Heart right ventricle (tissue), 16 donors: ENCODE measurements around the gene ARSI. TPM values are rescaled to one million over a fixed set of nuclear protein-coding genes. Genes with fewer than 3 reads are reported as not detected.

Experiments
- ATAC-seq, 8 donors: fragments of 200-7000 bp; cut with Tn5 transposase; one replicate each; pipeline ENCODE4 v1.9.1; 2020; ENCODE audit warnings: mild to moderate bottlenecking in 8 of 8, moderate library complexity in 8 of 8, moderate number of reproducible peaks in 1 of 8
- DNase-seq, 2 donors: peaks; one replicate each; pipeline ENCODE4 v3.0.0-alpha.2; 2020
- H3K27ac ChIP-seq, 10 donors: fragments of 200-600 bp; sonication (generic) in 2 of 10; one replicate each; pipeline versions ENCODE4 v1.5.0 to v1.8.0; 2020 to 2022; ENCODE audit warnings: mild to moderate bottlenecking in 3 of 10
- H3K27me3 ChIP-seq, 7 donors: fragments of 200-600 bp; one replicate each; pipeline ENCODE4 v1.8.0; 2021 to 2022; ENCODE audit warnings: mild to moderate bottlenecking in 2 of 7
- H3K36me3 ChIP-seq, 9 donors: fragments of 200-600 bp; sonication (generic) in 1 of 9; one replicate each; pipeline versions ENCODE4 v1.5.0 to v1.8.0; 2020 to 2022; ENCODE audit warnings: mild to moderate bottlenecking in 2 of 9
- H3K4me1 ChIP-seq, 9 donors: fragments of 200-600 bp; sonication (generic) in 1 of 9; one replicate each; pipeline versions ENCODE4 v1.5.0 to v1.8.0; 2020 to 2022; ENCODE audit warnings: mild to moderate bottlenecking in 4 of 9
- H3K4me3 ChIP-seq, 10 donors: fragments of 200-600 bp; sonication (generic) in 2 of 10; one replicate each; pipeline versions ENCODE4 v1.5.0 to v1.8.0; 2020 to 2022; ENCODE audit warnings: mild to moderate bottlenecking in 7 of 10, moderate library complexity in 2 of 10
- H3K9me3 ChIP-seq, 11 donors: fragments of 200-600 bp in 10 of 11; sonication (generic) in 2 of 11; one replicate each; pipeline versions ENCODE4 v1.5.0 to v1.8.0; 2013 to 2022; ENCODE audit warnings: mild to moderate bottlenecking in 2 of 11, control low read depth in 1 of 11, moderate library complexity in 1 of 11
- CTCF ChIP-seq, 9 donors: fragments of 200-600 bp; sonication (generic) in 2 of 9; IDR thresholded peaks; one replicate each; pipeline versions ENCODE4 v1.5.0 to v1.8.0; 2021 to 2022; ENCODE audit warnings: antibody characterized with exemption in 9 of 9, mild to moderate bottlenecking in 5 of 9, moderate library complexity in 1 of 9
- WGBS, 2 donors: extraction: QIAGEN DNeasy Blood & Tissue Kit; methylation state at CpG; one replicate each; pipeline ENCODE4 v1.1.7; 2013; ENCODE audit warnings: inconsistent platforms in 1 of 2; 5-methylcytosine and 5-hydroxymethylcytosine counted together
- intact Hi-C, 10 donors: fragments of 100-400 bp; cut with DNase I; formaldehyde crosslinking; loops; one replicate each; pipeline versions ENCODE4 v1.11.1 to v1.14.2; 2022
- polyA plus RNA-seq, 2 donors: library from polyadenylated mRNA; stranded (reverse); fragments of 200-250 nt; gene quantifications; one replicate each; pipeline ENCODE4 v1.2.3, GENCODE V29; 2013
- total RNA-seq, 10 donors: library from RNA; stranded (reverse); fragmentation: NEBNext Ultra II Directional in 3 of 10; extraction: Animal tissue kit (Norgen Biotek cat#: 25700) in 3 of 10; gene quantifications; one replicate each; pipeline versions ENCODE4 v1.2.1 to v1.2.4, GENCODE V29; 2021 to 2023
- donor health status: Arrhythmogenic right ventricular cardiomyopathy.
- donor health status: ischemic (EF 13 %, LVEDD 7.1; RV severe dilation, severe dysfunction).
- donor health status: healthy with polysubstance abuse.
- donor health status: DM: no; HTN: yes; CAD: no.
- donor health status: DM: no; HTN: no; CAD: no.
- donor health status: ischemic (EF 25% LVEDD 6.9; RV normal size, moderate dysfunction).
- donor health status: ischemic (EF 25% LVEDD 5.7; RV mildly dilated, moderate dysfunction).
- donor health status: healthy.
- donor health status: DM: yes; HTN: yes; CAD: no.
- donor health status: Ischemic cardiomyopathy.
- donor health status: ischemic (EF 35%, LVEDD 5.7; RV mildly dilated, moderate dysfunction).
- donor health status: nonischemic (EF 11% LVEDD 7.7; RV severe dilation, severe dysfunction).
- donor health status: DM: yes; HTN: yes; CAD: no.
- donor health status: PGD.
- donor health status: ischemic (EF 29% LVEDD 5.4; RV normal size, mild dysfunction).
- donor health status: nonischemic (EF 23%, LVEDD 6.1; RV moderate dilation, normal function).

The ARSI gene
- total and polyA plus RNA-seq, 12 donors = 0.11 to 0.65 (median 0.32) TPM; not detected in 2

DNA sequence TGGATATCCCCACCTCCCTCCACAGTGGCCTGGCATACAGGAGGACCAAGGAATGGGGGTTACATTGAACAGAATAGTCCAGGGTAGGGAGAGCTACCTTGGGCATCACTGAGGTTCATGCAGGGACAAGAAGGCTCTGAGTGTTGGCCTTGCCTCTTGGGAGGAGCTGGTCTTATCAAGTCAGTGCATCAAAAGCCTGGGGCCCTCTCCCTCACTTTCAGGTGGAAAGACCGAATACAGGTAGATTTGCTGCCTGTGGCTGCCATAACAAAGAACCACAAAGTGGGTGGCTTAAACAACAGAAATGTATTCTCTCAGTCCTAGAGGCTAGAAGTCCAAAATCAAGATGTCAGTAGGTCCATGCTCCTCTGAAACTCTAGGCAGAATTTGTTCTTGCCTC is 18.5 kb upstream of the ARSI start:
- DNase-seq = no peak
- Histone ChIP-seq H3K4me1 (peaks cover 0 to 16% (median 9%) of the 10 kb centered on the region in 9 donors), H3K27me3 (peaks cover 0 to 6% (median 0%) of the 10 kb centered on the region in 7 donors), H3K4me3 (no peak overlapping the region), H3K36me3 (no peaks in the 10 kb centered on the region), H3K9me3 (peaks cover 0 to 9% (median 0%) of the 10 kb centered on the region in 11 donors), H3K27ac (no peak overlapping the region)
- no peak for TF ChIP-seq CTCF (IDR thresholded peaks at IDR 0.05)
- 97% methylated on average over 1 of the region's 1 CpG for WGBS, 2 donors
- intact Hi-C loops = no loop called here
- no peak for ATAC-seq

DNA sequence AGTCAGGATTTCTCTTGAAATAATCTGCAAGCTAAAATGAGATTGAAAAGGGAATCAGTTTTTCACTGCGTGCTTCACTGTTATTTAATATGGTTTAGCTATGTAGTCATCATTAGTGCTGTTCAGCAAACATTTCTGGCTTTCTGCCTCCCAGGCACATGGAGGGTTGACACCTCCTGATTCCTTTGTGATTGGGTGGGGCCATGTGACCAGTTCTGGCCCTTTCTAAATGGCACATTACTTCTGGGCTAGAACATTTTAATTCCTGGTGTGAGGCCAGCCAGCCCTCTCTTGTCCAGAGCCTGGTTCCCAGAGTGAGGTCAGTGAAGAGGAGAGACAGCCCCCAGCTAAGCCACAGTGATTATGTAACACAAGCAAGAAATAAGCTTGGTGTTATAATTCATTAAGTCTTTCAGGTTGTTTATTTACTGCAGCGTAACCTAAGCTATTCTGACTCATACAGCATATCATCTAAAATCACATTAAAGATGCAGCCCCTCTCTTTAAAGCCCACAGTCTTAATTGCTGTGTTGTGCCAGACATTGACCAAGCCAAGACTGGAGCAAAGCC is 17.4 kb upstream of the ARSI start:
- no peak overlapping the region for H3K4me3 ChIP-seq
- peak overlapping the region in 1 of 10 donors; percentile 17 for H3K27ac ChIP-seq
- H3K36me3 ChIP-seq = no peaks in the 10 kb centered on the region
- DNase-seq = peak in 1 of 2 donors; percentile 51
- peak; percentile 82 to 96 (median 90) for ATAC-seq
- no peaks in the 10 kb centered on the region for H3K27me3 ChIP-seq
- peaks cover 0 to 16% (median 9%) of the 10 kb centered on the region in 9 donors for H3K4me1 ChIP-seq
- peaks cover 0 to 9% (median 0%) of the 10 kb centered on the region in 11 donors for H3K9me3 ChIP-seq
- 63 to 71% methylated on average over 2 of the region's 2 CpGs for WGBS, 2 donors
- intact Hi-C loops = no loop called here
- no peak for TF ChIP-seq CTCF (IDR thresholded peaks at IDR 0.05)

DNA sequence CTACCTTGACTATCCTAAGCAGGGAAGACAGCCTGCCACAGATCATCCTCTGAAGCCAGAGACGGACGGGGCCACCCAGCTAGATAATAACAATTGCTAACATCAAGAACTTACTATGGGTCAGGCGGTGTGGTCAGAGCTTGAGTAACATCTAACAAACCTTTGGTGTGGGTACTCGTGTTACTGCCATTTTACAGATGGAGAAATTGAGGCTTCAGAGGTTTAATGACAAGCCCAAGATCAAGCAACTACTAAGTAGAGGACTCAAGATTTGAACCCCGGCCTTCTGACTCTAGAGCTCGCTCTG is 16.7 kb upstream of the ARSI start:
- Histone ChIP-seq H3K36me3 (no peaks in the 10 kb centered on the region), H3K4me1 (peaks cover 0 to 16% (median 9%) of the 10 kb centered on the region in 9 donors), H3K9me3 (peaks cover 0 to 9% (median 0%) of the 10 kb centered on the region in 11 donors), H3K27me3 (no peaks in the 10 kb centered on the region), H3K4me3 (no peak overlapping the region), H3K27ac (no peak overlapping the region)
- DNase-seq (no peak), ATAC-seq (no peak)
- 94% methylated on average over 6 of the region's 6 CpGs for WGBS, 2 donors
- intact Hi-C loops = no loop called here
- TF ChIP-seq CTCF (IDR thresholded peaks at IDR 0.05) = no peak

DNA sequence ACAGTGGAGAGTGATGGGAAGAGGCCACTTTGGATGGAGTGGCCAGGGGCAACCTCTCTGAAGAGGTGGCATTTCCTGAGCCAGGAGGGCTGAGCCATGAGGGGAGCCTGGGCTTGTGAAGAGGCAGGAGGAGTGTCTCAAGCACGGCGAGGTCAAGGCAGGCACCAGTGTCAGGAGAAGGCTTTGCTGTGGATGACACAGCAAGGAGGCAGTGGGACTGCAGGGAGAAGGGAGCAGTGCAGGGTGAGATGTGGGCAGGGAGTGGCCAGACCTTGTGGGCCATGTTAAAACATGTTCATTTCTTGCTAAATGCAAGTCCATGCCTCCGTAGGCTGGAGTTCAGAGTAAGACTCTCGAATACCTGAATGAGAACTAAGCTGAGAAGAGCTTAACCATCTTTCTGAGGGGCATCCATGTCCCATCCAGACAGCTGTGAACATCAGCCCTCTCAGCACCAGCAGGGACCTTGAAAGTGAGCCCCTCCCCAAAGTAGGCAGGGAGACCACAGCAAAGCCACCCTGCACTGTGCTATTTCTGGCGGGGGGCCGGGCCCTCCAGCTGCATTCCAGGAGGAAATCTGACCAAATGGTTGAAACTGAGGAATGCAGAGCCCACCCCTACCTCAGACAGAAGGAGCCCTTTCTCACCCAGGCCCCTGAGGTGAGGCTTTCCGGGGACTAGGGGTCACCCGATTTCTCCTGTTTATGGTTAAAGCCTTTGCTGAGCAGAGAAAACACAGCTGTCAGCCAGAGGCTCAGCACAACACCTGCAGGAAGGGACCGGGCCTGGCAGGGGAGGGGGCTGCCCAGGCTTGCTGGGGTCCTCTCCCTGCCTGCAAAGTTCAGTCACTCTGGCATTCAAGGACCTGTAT is 16.1 kb upstream of the ARSI start:
- intact Hi-C loops = no loop called here
- 81 to 82% methylated on average over 9 of the region's 9 CpGs for WGBS, 2 donors
- no peak for TF ChIP-seq CTCF (IDR thresholded peaks at IDR 0.05)
- Histone ChIP-seq H3K36me3 (no peaks in the 10 kb centered on the region), H3K27me3 (no peaks in the 10 kb centered on the region), H3K4me3 (no peak overlapping the region), H3K9me3 (peaks cover 0 to 9% (median 0%) of the 10 kb centered on the region in 11 donors), H3K27ac (no peak overlapping the region), H3K4me1 (peaks cover 0 to 16% (median 9%) of the 10 kb centered on the region in 9 donors)
- no peak for ATAC-seq
- no peak for DNase-seq
